Thoracic aorta (tissue), 2 donors: ENCODE measurements around the gene PNPLA6. TPM values are rescaled to one million over a fixed set of nuclear protein-coding genes. Genes with fewer than 3 reads are reported as not detected.

ENCODE experiments used
- ATAC-seq: fragments of 150-250 bp; one replicate; pipeline ENCODE4 v1.8.0; 2017; ENCODE audit warnings: low read depth; ENCODE audit not compliant: insufficient number of reproducible peaks, low FRiP score
- DNase-seq: peaks from one replicate; pipeline ENCODE4 v3.0.0-alpha.2; 2020; ENCODE audit warnings: low spot score
- H3K27ac ChIP-seq, 2 donors: fragments of 200-600 bp; sonication (generic); 1 replicate in 1 of 2; 2 replicates in 1 of 2; pipeline ENCODE4 v1.5.1; 2016; ENCODE audit warnings: mild to moderate bottlenecking in 2 of 2, moderate library complexity in 2 of 2
- H3K27me3 ChIP-seq: fragments of 200-600 bp; sonication (generic); replicated peaks from 2 replicates; pipeline ENCODE4 v1.6.0; 2016; ENCODE audit warnings: mild to moderate bottlenecking; ENCODE audit not compliant: insufficient read depth
- H3K36me3 ChIP-seq: fragments of 200-600 bp; sonication (generic); one replicate; pipeline ENCODE4 v1.5.1; 2016
- H3K4me1 ChIP-seq, 2 donors: fragments of 200-600 bp; sonication (generic); 1 replicate in 1 of 2; 2 replicates in 1 of 2; pipeline versions ENCODE4 v1.5.1 to v1.6.0; 2016; ENCODE audit warnings: low read depth in 2 of 2, mild to moderate bottlenecking in 1 of 2; ENCODE audit not compliant: control insufficient read depth in 1 of 2
- H3K4me3 ChIP-seq: fragments of 200-600 bp; sonication (generic); 2 replicates; pipeline ENCODE4 v1.5.1; 2016; ENCODE audit warnings: mild to moderate bottlenecking
- H3K9me3 ChIP-seq: fragments of 200-600 bp; sonication (generic); 2 replicates; pipeline ENCODE4 v1.5.1; 2016
- CTCF ChIP-seq: fragments of 200-600 bp; sonication (generic); IDR thresholded peaks from one replicate; pipeline ENCODE4 v1.5.1; 2019; ENCODE audit warnings: antibody characterized with exemption
- total RNA-seq, 2 donors: library from RNA; depleted of rRNA; stranded (reverse); fragments of >200 nt; gene quantifications; one replicate each; pipeline versions ENCODE4 v1.1.0 to v1.2.3, GENCODE V29; 2016

The PNPLA6 gene
- total RNA-seq, 2 donors from 2014 or later, result 128 to 143 TPM

GRCh38 chr19:7524523-7524922, 11.0 kb upstream of the PNPLA6 start:
- Histone ChIP-seq H3K4me3 (no peak overlapping the region), H3K27ac (no peak overlapping the region), H3K27me3 (no peaks in the 10 kb centered on the region), H3K9me3 (no peaks in the 10 kb centered on the region), H3K36me3 (peaks cover 11% of the 10 kb centered on the region), H3K4me1 (peaks cover 14 to 38% of the 10 kb centered on the region in 2 donors)
- no peak for TF ChIP-seq CTCF
- DNase-seq (no peak), ATAC-seq (no peak)

- H3K27me3 ChIP-seq, result no peaks in the 10 kb centered on the region
- ATAC-seq (no peak), DNase-seq (no peak)
- H3K9me3 ChIP-seq, result no peaks in the 10 kb centered on the region
- no peak overlapping the region for H3K4me3 ChIP-seq
- peaks cover 14 to 33% of the 10 kb centered on the region in 2 donors for H3K4me1 ChIP-seq
- H3K27ac ChIP-seq, result no peak overlapping the region
- peaks cover 9% of the 10 kb centered on the region for H3K36me3 ChIP-seq
- TF ChIP-seq CTCF, result no peak
Measured at GRCh38 chr19:7524992-7525739, 10.4 kb upstream of the PNPLA6 start.

- Histone ChIP-seq H3K9me3 (no peaks in the 10 kb centered on the region), H3K36me3 (peaks cover 9% of the 10 kb centered on the region), H3K4me3 (no peak overlapping the region), H3K27me3 (no peaks in the 10 kb centered on the region), H3K27ac (no peak overlapping the region), H3K4me1 (peaks cover 14 to 22% of the 10 kb centered on the region in 2 donors)
- no peak for ATAC-seq
- TF ChIP-seq CTCF, result no peak
- DNase-seq, result no peak
Measured at GRCh38 chr19:7526059-7526929, 9.2 kb upstream of the PNPLA6 start.

GRCh38 chr19:7527516-7528191, 7.9 kb upstream of the PNPLA6 start:
- DNase-seq (no peak), ATAC-seq (no peak)
- Histone ChIP-seq H3K36me3 (peaks cover 9% of the 10 kb centered on the region), H3K9me3 (no peaks in the 10 kb centered on the region), H3K4me3 (no peak overlapping the region), H3K27ac (no peak overlapping the region), H3K27me3 (no peaks in the 10 kb centered on the region), H3K4me1 (peaks cover 6 to 11% of the 10 kb centered on the region in 2 donors)
- no peak for TF ChIP-seq CTCF

- Histone ChIP-seq H3K9me3 (no peaks in the 10 kb centered on the region), H3K4me3 (no peak overlapping the region), H3K36me3 (peaks cover 9% of the 10 kb centered on the region), H3K27ac (no peak overlapping the region), H3K27me3 (no peaks in the 10 kb centered on the region), H3K4me1 (peaks cover 4 to 11% of the 10 kb centered on the region in 2 donors)
- ATAC-seq (no peak), DNase-seq (no peak)
- TF ChIP-seq CTCF, result no peak
Measured at GRCh38 chr19:7528192-7528519, 7.4 kb upstream of the PNPLA6 start.
